ENCODE measurements around the gene RASSF3. TPM values are rescaled to one million over a fixed set of nuclear protein-coding genes. Genes with fewer than 3 reads are reported as not detected.

The RASSF3 gene
- total and polyA plus RNA-seq, 2 of the 13 experiments (the other 11 are each of a cell fraction or from before 2014, with no cell fraction given) = 15.5 to 16.0 TPM

DNA sequence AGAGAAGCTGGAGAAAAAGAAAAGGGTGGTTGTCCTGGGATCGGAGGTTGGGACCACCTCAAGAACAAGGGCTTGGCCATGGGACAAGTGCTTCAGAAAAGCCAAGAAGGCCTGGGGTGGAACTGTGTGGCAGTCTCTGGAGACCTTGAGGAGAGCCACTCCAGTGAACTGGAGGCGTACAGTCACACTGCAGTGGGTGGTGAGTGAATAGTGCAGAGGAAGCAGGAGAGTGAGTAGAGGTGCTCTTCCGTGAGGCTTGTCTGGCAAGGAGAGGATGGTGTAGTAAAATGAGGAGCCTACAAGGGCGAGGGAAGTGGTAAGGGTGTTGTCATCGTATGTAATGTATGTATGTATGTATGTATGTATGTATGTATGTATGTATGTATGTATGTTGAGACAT, 20.9 kb downstream of the RASSF3 start:
- FAIRE-seq = no peak
- intact Hi-C loops (cut with micrococcal nuclease; ENCODE audit: unreplicated experiment) (no loop called here), in situ Hi-C loops (cut with HindIII; ENCODE audit: extremely low pct_ligation_motif_present, low pct_unique_long_range_greater_than_20kb) (no loop called here)
- Histone ChIP-seq H3K4me3 (replicated peaks in 1 of 3; ENCODE audit: insufficient read depth in 1 of 3, low read depth in 2 of 3, low read length in 3 of 3) (no peak overlapping the region), H4K20me1 (ENCODE audit: insufficient read depth, low read length) (0 out of 2 replicates have a peak, but pooled peaks cover 3% of the 10 kb centered on the region), H3K27ac (ENCODE audit: extremely low read length, insufficient read depth, low read length) (no peak overlapping the region), H3K4me1 (ENCODE audit: insufficient read depth, low read length) (peaks cover 50% of the 10 kb centered on the region), H3K9ac (ENCODE audit: insufficient read depth, low read depth, low read length) (no peak overlapping the region), H3K27me3 (ENCODE audit: control insufficient read depth in 1 of 2, insufficient read depth in 2 of 2, low read length in 2 of 2) (no peaks in the 10 kb centered on the region), H3K36me3 (replicated peaks in 1 of 2; ENCODE audit: control insufficient read depth in 1 of 2, insufficient read depth in 2 of 2, low read length in 2 of 2) (0 out of 5 replicates have a peak, but pooled peaks cover 0 to 7% of the 10 kb centered on the region in 2 experiments), H3K4me2 (ENCODE audit: low read depth, low read length) (no peak overlapping the region), H3K9me3 (ENCODE audit: low read length) (no peaks in the 10 kb centered on the region), H2AFZ (ENCODE audit: low read length) (no peak overlapping the region), H3K79me2 (ENCODE audit: insufficient read depth, low read length) (peaks cover 64% of the 10 kb centered on the region)
- ATAC-seq = no peak
- no TSS peak for BruUV-seq (replicated peaks)
- ChIA-PET POLR2A (no interaction called here), CTCF (ENCODE audit: low intra/inter-chr PET ratio, low total read pairs) (no interaction called here)
- WGBS (ENCODE audit: low lambda C conversion rate) = 98% methylated on average over 5 of the region's 5 CpGs
- no peak for DNase-seq (ENCODE audit: low spot score)
- TF ChIP-seq FOSL1 (CRISPR knock-in tag; IDR thresholded peaks at IDR 0.05; ENCODE audit: borderline replicate concordance) (no peak), ARHGAP35 (CRISPR knock-in tag; IDR thresholded peaks at IDR 0.05; ENCODE audit: borderline replicate concordance) (no peak), FOXA3 (CRISPR knock-in tag; IDR thresholded peaks at IDR 0.05) (no peak), ZNF713 (CRISPR knock-in tag; IDR thresholded peaks at IDR 0.05) (no peak), ZNF891 (CRISPR knock-in tag; IDR thresholded peaks at IDR 0.05) (no peak), NR1H2 (CRISPR knock-in tag; IDR thresholded peaks at IDR 0.05; ENCODE audit: borderline replicate concordance, low read depth) (no peak), ADNP (CRISPR knock-in tag; IDR thresholded peaks at IDR 0.05) (no peak), NFYC (CRISPR knock-in tag; IDR thresholded peaks at IDR 0.05) (no peak), ZBTB3 (CRISPR knock-in tag; IDR thresholded peaks at IDR 0.05; ENCODE audit: borderline replicate concordance, low read depth) (no peak), TCF7 (IDR thresholded peaks at IDR 0.05; ENCODE audit: low read depth) (no peak)
- TF ChIP-seq, protein P1, sequence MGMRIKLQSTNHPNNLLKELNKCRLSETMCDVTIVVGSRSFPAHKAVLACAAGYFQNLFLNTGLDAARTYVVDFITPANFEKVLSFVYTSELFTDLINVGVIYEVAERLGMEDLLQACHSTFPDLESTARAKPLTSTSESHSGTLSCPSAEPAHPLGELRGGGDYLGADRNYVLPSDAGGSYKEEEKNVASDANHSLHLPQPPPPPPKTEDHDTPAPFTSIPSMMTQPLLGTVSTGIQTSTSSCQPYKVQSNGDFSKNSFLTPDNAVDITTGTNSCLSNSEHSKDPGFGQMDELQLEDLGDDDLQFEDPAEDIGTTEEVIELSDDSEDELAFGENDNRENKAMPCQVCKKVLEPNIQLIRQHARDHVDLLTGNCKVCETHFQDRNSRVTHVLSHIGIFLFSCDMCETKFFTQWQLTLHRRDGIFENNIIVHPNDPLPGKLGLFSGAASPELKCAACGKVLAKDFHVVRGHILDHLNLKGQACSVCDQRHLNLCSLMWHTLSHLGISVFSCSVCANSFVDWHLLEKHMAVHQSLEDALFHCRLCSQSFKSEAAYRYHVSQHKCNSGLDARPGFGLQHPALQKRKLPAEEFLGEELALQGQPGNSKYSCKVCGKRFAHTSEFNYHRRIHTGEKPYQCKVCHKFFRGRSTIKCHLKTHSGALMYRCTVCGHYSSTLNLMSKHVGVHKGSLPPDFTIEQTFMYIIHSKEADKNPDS (CRISPR knock-in tag; IDR thresholded peaks at IDR 0.05) = no peak
- TF ChIP-seq, protein P2, sequence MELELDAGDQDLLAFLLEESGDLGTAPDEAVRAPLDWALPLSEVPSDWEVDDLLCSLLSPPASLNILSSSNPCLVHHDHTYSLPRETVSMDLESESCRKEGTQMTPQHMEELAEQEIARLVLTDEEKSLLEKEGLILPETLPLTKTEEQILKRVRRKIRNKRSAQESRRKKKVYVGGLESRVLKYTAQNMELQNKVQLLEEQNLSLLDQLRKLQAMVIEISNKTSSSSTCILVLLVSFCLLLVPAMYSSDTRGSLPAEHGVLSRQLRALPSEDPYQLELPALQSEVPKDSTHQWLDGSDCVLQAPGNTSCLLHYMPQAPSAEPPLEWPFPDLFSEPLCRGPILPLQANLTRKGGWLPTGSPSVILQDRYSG (CRISPR knock-in tag; IDR thresholded peaks at IDR 0.05) = no peak
- TF ChIP-seq, protein P3, sequence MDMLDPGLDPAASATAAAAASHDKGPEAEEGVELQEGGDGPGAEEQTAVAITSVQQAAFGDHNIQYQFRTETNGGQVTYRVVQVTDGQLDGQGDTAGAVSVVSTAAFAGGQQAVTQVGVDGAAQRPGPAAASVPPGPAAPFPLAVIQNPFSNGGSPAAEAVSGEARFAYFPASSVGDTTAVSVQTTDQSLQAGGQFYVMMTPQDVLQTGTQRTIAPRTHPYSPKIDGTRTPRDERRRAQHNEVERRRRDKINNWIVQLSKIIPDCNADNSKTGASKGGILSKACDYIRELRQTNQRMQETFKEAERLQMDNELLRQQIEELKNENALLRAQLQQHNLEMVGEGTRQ (IDR thresholded peaks at IDR 0.05; ENCODE audit: low read depth, low read length) = no peak
- TF ChIP-seq, protein P3 (CRISPR knock-in tag; IDR thresholded peaks at IDR 0.05; ENCODE audit: borderline replicate concordance) = no peak
- TF ChIP-seq, protein P4, sequence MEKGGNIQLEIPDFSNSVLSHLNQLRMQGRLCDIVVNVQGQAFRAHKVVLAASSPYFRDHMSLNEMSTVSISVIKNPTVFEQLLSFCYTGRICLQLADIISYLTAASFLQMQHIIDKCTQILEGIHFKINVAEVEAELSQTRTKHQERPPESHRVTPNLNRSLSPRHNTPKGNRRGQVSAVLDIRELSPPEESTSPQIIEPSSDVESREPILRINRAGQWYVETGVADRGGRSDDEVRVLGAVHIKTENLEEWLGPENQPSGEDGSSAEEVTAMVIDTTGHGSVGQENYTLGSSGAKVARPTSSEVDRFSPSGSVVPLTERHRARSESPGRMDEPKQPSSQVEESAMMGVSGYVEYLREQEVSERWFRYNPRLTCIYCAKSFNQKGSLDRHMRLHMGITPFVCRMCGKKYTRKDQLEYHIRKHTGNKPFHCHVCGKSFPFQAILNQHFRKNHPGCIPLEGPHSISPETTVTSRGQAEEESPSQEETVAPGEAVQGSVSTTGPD (CRISPR knock-in tag; IDR thresholded peaks at IDR 0.05) = no peak
- TF ChIP-seq, protein P5, sequence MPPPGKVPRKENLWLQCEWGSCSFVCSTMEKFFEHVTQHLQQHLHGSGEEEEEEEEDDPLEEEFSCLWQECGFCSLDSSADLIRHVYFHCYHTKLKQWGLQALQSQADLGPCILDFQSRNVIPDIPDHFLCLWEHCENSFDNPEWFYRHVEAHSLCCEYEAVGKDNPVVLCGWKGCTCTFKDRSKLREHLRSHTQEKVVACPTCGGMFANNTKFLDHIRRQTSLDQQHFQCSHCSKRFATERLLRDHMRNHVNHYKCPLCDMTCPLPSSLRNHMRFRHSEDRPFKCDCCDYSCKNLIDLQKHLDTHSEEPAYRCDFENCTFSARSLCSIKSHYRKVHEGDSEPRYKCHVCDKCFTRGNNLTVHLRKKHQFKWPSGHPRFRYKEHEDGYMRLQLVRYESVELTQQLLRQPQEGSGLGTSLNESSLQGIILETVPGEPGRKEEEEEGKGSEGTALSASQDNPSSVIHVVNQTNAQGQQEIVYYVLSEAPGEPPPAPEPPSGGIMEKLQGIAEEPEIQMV (CRISPR knock-in tag; IDR thresholded peaks at IDR 0.05; ENCODE audit: low read depth) = no peak
- TF ChIP-seq, protein P6, sequence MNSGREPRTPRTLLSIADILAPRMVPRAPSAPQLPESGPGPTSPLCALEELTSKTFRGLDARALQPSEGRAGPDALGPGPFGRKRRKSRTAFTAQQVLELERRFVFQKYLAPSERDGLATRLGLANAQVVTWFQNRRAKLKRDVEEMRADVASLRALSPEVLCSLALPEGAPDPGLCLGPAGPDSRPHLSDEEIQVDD (CRISPR knock-in tag; IDR thresholded peaks at IDR 0.05; ENCODE audit: borderline replicate concordance) = no peak

Data from HepG2 (cell line).